Caco-2 (cell line): ENCODE data around the gene KCNA3. TPM values are rescaled to one million over a fixed set of nuclear protein-coding genes. Genes with fewer than 3 reads are reported as not detected.

Source experiments
- BruUV-seq: library from RNA; stranded (reverse); fragments of 400-500 nt; replicated peaks from 2 replicates; lab custom pipeline; 2021; lab: Mats Ljungman, UMichigan
- CTCF ChIA-PET: fragments of 300-600 bp; sonication (Branson Sonifier 250); formaldehyde crosslinking; loops from one replicate; lab custom pipeline; 2022; ENCODE audit warnings: antibody characterized with exemption; lab: Charles Lee
- POLR2A ChIA-PET: fragments of 300-600 bp; sonication (Branson Sonifier 250); formaldehyde crosslinking; loops from one replicate; lab custom pipeline; 2022; ENCODE audit warnings: antibody characterized with exemption; lab: Charles Lee
- DNase-seq, 2 experiments: peaks; one replicate each; pipeline versions ENCODE4 v3.0.0 to v3.0.0-alpha.2; 2020 to 2022
- H3K27me3 ChIP-seq: replicated peaks from 2 replicates; pipeline ENCODE4 v1.6.0; 2011; ENCODE audit warnings: low read length; ENCODE audit not compliant: control insufficient read depth, insufficient read depth
- H3K36me3 ChIP-seq: 2 replicates; pipeline ENCODE4 v1.5.1; 2011; ENCODE audit warnings: low read length; ENCODE audit not compliant: control insufficient read depth, insufficient read depth
- H3K4me1 ChIP-seq: fragments of 250-450 bp; sonication (Bioruptor Pico); 2 replicates; pipeline ENCODE4 v1.5.1; 2020; ENCODE audit warnings: mild to moderate bottlenecking
- H3K4me3 ChIP-seq: 2 replicates; pipeline ENCODE4 v1.5.1; 2011; ENCODE audit warnings: low read depth, mild to moderate bottlenecking, control low read depth, low read length
- H3K9me3 ChIP-seq: fragments of 250-450 bp; sonication (Bioruptor Pico); 2 replicates; pipeline ENCODE4 v1.5.1; 2020; ENCODE audit warnings: mild to moderate bottlenecking, moderate library complexity
- H3K27ac Mint-ChIP-seq: one replicate; pipeline ENCODE4 v1.8.0; 2022; ENCODE audit warnings: mixed read lengths; ENCODE audit not compliant: unreplicated experiment
- H3K27me3 Mint-ChIP-seq: one replicate; pipeline ENCODE4 v1.8.0; 2022; ENCODE audit warnings: mixed read lengths; ENCODE audit not compliant: insufficient read depth, unreplicated experiment
- H3K36me3 Mint-ChIP-seq: one replicate; pipeline ENCODE4 v1.8.0; 2022; ENCODE audit warnings: mild to moderate bottlenecking, mixed read lengths; ENCODE audit not compliant: insufficient read depth, unreplicated experiment
- H3K4me1 Mint-ChIP-seq: one replicate; pipeline ENCODE4 v1.8.0; 2022; ENCODE audit warnings: low read depth, mixed read lengths; ENCODE audit not compliant: unreplicated experiment
- H3K4me3 Mint-ChIP-seq: one replicate; pipeline ENCODE4 v1.8.0; 2022; ENCODE audit warnings: mild to moderate bottlenecking, moderate library complexity, mixed read lengths; ENCODE audit not compliant: unreplicated experiment
- H3K9me3 Mint-ChIP-seq: one replicate; pipeline ENCODE4 v1.8.0; 2022; ENCODE audit warnings: mixed read lengths; ENCODE audit not compliant: unreplicated experiment
- CTCF ChIP-seq, 2 experiments: fragments of 200-600 bp in 1 of 2; IDR thresholded peaks; 1 replicate in 1 of 2; 2 replicates in 1 of 2; pipeline versions ENCODE4 v1.5.1 to v1.8.0; 2011 to 2022; ENCODE audit warnings: antibody characterized with exemption in 1 of 2, control low read depth in 1 of 2, inconsistent platforms in 1 of 2, low read depth in 1 of 2, low read length in 1 of 2, mild to moderate bottlenecking in 1 of 2, moderate library complexity in 1 of 2; ENCODE audit not compliant: insufficient read depth in 1 of 2, severe bottlenecking in 1 of 2, unreplicated experiment in 1 of 2
- intact Hi-C: fragments of 100-400 bp; cut with micrococcal nuclease; formaldehyde crosslinking; loops from one replicate; pipeline ENCODE4 v1.10.0; 2022; ENCODE audit not compliant: unreplicated experiment
- total RNA-seq: library from RNA; stranded (reverse); gene quantifications from 2 replicates; pipeline ENCODE4 v1.2.3, GENCODE V29; 2022

The KCNA3 gene
- total RNA-seq, 1 experiment from 2014 or later: not detected

- H3K4me1 Mint-ChIP-seq: no peaks in the 10 kb centered on the region
- no peak for DNase-seq
- H3K4me3 ChIP-seq: no peak overlapping the region
- H3K4me3 Mint-ChIP-seq: no peak overlapping the region
- no TSS peak for BruUV-seq
- no peaks in the 10 kb centered on the region for H3K4me1 ChIP-seq
- H3K36me3 ChIP-seq: no peaks in the 10 kb centered on the region
- no peaks in the 10 kb centered on the region for H3K27me3 ChIP-seq
- H3K9me3 ChIP-seq: no peaks in the 10 kb centered on the region
- H3K27ac Mint-ChIP-seq: no peak overlapping the region
- no peak for TF ChIP-seq CTCF (IDR thresholded peaks at IDR 0.05; ENCODE audit: insufficient read depth in 1 of 2, low read depth in 1 of 2, low read length in 1 of 2, severe bottlenecking in 1 of 2, unreplicated experiment in 1 of 2)
- POLR2A ChIA-PET: no interaction called here
- H3K9me3 Mint-ChIP-seq: no peaks in the 10 kb centered on the region
- intact Hi-C loops: no loop called here
- CTCF ChIA-PET: no interaction called here
- H3K27me3 Mint-ChIP-seq: peaks cover 20% of the 10 kb centered on the region
- H3K36me3 Mint-ChIP-seq: no peaks in the 10 kb centered on the region
Observed at GRCh38 chr1:110682898-110683297, 8.2 kb upstream of the KCNA3 start.

GRCh38 chr1:110680036-110680735 lies 5.4 kb upstream of the KCNA3 start:
- Histone ChIP-seq H3K4me1 (no peaks in the 10 kb centered on the region), H3K27me3 (no peaks in the 10 kb centered on the region)

GRCh38 chr1:110677526-110677925 lies 2.8 kb upstream of the KCNA3 start:
- H3K4me1 ChIP-seq: no peaks in the 10 kb centered on the region
- Mint-ChIP-seq H3K27me3 (peaks cover 15% of the 10 kb centered on the region), H3K27ac (no peak overlapping the region), H3K9me3 (no peaks in the 10 kb centered on the region), H3K4me1 (no peaks in the 10 kb centered on the region), H3K36me3 (no peaks in the 10 kb centered on the region), H3K4me3 (no peak overlapping the region)
- ChIA-PET CTCF (no interaction called here), POLR2A (no interaction called here)
- H3K36me3 ChIP-seq: no peaks in the 10 kb centered on the region
- no peak for DNase-seq
- BruUV-seq: no TSS peak
- H3K9me3 ChIP-seq: no peaks in the 10 kb centered on the region
- H3K27me3 ChIP-seq: no peaks in the 10 kb centered on the region
- no peak for TF ChIP-seq CTCF (IDR thresholded peaks at IDR 0.05; ENCODE audit: insufficient read depth in 1 of 2, low read depth in 1 of 2, low read length in 1 of 2, severe bottlenecking in 1 of 2, unreplicated experiment in 1 of 2)
- intact Hi-C loops: no loop called here
- H3K4me3 ChIP-seq: no peak overlapping the region

More at GRCh38 chr1:110680036-110680735, 5.4 kb upstream of the KCNA3 start:
- Mint-ChIP-seq H3K27ac (no peak overlapping the region), H3K4me1 (no peaks in the 10 kb centered on the region), H3K9me3 (no peaks in the 10 kb centered on the region), H3K4me3 (no peak overlapping the region), H3K27me3 (peaks cover 17% of the 10 kb centered on the region), H3K36me3 (no peaks in the 10 kb centered on the region)
- TF ChIP-seq CTCF (IDR thresholded peaks at IDR 0.05; ENCODE audit: insufficient read depth in 1 of 2, low read depth in 1 of 2, low read length in 1 of 2, severe bottlenecking in 1 of 2, unreplicated experiment in 1 of 2): no peak
- Histone ChIP-seq H3K36me3 (no peaks in the 10 kb centered on the region), H3K4me3 (no peak overlapping the region), H3K9me3 (no peaks in the 10 kb centered on the region)
- CTCF ChIA-PET: interaction anchor here (0.6 kb wide), 1 partner anchor 103 kb away, joined by 3 read pairs; no protein-coding TSS in a partner anchor
- intact Hi-C loops: no loop called here
- DNase-seq: no peak
- POLR2A ChIA-PET: no interaction called here
- BruUV-seq: no TSS peak
